HL-60 (cell line): ENCODE data around the gene SEPTIN5.

Experiments
- CTCF ChIP-seq: IDR thresholded peaks from one replicate; pipeline ENCODE4 v1.5.1; 2011; ENCODE audit warnings: low read length, control low read depth, inconsistent platforms; ENCODE audit not compliant: insufficient read depth
- POLR2AphosphoS5 ChIP-seq: IDR thresholded peaks from 2 replicates; pipeline ENCODE4 v1.6.1; 2012; ENCODE audit warnings: low read depth

DNA sequence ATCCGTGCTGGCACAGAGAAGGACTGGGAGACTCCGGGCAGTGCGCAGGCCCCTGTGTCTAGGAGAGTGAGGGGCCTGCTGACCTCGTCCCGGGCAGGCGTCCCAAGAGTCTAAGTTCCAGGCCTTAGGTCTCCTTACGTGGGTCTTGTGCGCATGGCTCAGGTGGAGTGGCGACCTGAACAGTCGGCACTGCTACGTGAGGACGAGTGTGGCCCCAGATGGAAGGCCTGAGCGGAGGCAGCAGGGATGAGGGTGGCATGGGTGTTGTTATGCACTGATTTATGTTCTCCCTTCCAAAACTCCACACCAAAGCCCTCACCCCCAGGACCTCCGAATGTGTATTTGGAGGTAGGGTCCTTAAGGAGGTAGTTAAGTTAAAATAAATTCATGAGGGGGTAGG lies 20.7 kb upstream of the SEPTIN5 start:
- TF ChIP-seq POLR2AphosphoS5: no peak
- TF ChIP-seq CTCF: no peak
